ENCODE data around the gene NRP1.
"Not testable (repeated sequence)": the region's sequence is repeated elsewhere in the genome, so short reads cannot be mapped to it uniquely, and the experiment has no call there.

The NRP1 gene

DNA sequence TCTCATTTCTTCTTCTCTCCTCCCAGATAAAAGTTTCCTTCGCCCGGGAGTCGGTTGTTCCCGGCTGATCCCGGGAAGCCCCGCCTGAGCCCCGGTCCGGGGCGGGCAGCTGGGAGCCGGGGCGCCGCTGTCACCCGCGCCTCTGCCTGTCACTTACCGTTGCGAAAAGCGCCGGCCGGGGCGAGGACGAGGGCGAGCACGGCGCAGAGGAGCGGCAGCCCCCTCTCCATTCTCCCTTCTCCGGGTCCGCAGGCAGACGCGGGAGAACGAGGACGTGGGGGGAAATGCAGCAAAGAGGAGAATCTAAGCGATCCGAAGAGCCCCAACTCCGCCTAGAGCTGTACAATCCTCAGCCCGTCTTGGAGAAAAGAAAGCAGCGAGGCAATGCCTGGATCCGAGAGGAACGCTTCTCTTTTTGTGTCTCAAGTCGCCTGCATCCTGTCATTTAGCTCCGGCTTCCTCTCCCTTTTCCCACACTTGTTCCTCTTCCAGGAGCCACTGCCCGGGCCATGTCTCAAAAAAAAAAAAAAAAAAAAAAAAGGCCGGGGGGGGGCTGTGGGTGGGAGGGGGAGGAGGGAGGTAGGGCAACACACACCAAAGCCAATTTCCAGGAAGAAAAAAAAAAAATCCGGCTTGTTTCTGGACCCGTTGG lies at the start of gene NRP1:
Gene NRP1, minus strand, starts transcription at position 515 of the 652 bp plus-strand sequence. Its CDS starts 285 bp downstream, at position 230.
- DNase-seq (ENCODE audit: low read depth in 2 of 2) = no peak

DNA sequence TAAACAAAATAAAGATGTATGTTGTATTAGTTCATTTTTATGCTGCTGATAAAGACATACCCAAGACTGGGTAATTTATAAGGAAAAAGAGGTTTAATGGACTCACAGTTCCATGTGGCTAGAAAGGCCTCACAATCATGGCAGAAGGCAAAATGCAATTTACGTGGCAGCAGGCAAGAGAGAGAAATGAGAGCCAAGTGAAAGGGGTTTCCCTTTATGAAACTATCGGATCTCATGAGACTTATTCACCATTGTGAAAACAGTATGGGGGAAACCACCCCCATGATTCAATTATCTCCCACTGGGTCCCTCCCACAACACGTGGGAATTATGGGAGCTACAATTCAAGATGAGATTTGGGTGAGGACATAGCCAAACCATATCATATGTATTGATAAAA lies 49.7 kb upstream of the NRP1 start:
- not testable (repeated sequence) for DNase-seq (ENCODE audit: low read depth in 2 of 2)

DNA sequence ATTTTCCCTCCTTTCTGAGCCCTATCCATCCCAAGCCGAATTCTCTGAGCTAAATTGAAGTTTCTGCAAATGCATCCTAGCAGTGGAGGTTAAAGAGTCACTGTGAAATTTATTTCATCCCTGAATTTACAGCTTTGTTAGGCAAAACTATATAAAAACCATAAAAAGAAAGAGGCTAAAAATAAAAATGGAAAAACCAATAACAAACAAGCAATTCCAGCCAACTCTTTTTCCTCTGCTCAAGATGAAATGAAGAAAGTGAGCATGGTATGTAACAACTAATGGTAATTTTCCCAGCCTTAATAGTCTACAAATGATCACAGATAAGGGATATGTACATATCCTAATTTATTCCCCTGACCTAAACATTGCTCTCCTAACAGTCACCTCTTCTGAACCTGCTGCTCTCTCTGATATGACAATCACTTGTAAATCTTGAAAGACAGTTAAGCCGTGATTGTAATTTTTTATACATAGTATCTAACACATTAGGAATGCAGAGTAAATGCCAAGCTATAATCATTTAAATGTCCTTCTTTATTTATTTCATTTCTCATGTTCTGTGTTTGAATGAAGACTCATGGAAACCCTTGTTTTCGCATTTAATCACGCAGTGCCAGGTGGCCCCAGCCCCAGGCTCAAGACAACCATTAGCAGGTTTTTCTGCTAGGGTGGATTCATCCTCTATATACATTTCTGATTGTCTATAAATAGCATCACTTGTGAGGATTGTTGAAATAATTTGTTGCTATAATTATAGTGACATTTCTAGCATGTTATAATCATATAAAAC lies 48.6 kb upstream of the NRP1 start:
- no peak for DNase-seq (ENCODE audit: low read depth in 2 of 2)

DNA sequence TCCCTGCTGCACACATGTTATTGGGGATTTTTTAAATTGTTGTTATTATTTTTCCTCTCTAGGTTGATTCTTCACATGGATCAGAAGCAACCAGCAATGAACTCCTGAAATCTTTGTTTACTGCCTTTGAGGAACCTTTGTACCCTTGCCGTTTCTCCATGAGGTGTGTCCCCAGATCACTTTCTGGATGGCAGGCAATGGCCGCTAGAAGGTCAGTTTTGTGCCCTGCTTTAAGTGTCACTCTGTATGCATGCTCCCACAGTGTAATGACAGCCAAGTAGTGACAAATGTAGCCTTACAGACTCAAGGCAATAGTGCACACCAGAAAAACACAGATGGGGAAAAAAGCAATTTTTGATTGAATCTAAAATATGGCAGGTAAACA lies 47.7 kb upstream of the NRP1 start:
- DNase-seq (ENCODE audit: low read depth in 2 of 2) = no peak

DNA sequence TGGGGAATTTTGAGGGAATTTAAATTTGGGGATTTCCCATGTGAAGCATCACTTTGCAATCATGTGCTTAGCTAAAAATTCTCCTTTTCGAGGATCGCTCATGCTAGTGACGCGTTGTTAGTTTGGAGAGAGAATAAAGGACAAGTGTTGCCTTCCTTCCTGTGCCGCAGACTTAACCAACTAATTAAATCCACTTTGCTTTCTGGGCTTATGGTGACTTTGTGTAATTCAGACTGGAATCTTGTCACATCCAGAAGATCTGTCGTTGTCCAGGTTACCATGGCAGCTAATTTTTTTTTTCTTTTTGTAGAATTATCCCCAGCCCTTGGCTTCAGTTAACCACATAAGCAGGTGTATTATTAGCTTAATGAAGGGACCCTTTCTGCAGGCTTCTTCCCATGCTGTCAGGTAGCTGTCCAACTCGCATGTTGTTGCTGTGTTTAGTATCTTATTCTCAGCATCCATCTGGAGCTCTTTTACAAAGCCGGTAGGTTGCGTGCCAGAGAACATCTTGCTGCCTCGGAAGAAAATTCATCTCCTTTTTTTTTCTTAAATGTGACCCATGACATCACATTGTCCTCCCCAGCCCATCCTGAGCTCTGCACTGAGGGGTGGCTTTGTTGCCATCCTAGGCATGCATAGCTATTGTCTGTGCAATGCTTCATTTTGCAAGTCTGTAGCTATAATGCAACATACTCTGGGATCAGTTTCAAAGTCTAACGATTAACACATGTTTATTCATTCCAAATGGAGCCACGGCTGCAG lies 47.2 kb upstream of the NRP1 start:
- no peak for DNase-seq (ENCODE audit: low read depth in 2 of 2)

DNA sequence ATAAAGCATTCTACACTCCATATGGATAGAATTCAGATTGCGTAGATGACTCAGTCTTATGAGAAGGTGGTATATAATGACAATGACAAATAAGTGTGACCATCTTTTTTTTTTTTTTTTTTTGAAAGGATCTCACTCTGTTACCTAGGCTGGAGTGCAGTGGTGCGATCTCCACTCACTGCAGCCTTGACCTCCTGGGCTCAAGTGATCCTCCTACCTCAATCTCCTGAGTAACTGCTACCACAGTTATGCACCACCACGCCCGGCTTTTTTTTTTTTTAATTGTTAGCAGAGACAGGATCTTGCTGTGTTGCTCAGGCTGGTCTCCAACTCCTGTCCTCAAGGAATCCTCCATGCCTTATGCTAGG lies 43.2 kb upstream of the NRP1 start:
- no peak for DNase-seq (ENCODE audit: low read depth in 2 of 2)

DNA sequence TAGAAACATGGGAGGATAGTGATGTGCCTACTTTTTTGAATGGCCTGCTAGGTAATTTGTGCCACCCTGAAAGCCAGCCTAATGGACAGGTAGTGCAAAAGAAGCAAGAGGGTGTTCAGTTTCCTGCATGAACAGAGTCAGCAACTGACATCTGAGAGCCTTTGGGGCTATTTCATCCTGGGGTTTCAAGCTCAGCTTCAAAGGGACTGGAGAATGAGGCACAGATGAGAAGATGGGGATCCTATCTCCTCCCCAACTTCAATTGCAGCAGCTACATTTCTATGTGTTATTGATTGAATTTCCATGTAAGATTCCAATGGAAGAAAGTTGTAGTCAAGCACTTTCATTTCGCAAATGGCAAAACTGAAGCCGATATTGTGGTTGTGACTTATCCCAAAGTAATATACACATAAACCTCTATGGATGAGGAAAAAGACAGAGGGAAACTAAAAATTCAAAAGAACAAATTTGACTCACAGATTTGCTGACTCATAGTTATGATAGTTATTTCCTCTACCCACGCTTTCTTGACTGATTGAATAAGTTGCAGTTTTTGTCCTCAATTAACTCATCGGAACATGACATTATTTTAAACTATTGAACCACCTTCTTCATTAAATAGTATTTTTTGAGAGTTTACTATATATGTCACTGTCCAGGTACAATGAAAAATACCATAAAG lies 42.6 kb upstream of the NRP1 start:
- DNase-seq (ENCODE audit: low read depth in 2 of 2) = no peak

DNA sequence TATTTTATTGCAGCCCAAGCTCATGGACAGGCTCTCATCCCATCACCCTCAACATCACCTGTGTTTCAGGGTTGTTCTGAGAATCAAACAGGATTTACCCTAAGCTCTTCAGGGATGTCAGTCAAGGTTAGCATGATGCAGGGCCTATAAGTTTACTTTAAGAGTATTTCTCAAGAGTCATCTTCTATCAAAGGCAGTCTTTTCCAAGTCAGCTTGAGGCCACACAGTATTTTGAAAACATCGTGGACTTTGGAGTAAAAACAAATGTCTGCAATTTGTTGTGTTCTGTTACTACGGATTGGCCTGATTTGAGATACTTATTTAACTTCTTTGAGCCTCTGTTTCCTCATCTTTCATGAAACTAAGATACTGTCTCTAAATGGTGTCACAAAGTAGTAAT lies 42.0 kb upstream of the NRP1 start:
- DNase-seq (ENCODE audit: low read depth in 2 of 2) = no peak

DNA sequence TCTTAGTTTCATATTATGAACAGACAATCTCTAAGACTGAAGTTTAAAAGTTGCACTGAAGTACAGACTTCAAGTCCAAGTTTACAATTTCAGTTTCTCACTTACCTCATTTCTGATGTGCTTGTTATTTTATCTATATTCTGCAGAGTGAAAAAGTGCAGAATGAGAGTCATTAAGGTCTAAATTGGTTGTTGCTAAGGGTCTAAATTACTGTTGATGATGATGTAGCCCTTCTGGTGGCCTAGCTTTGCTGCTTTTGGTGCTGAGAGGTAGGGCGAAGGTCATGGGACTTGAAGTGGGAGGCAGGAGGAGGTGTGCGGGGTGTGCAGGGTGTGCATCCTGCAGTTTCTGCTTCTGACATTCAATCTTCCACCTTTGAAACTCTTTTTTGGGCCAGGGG lies 38.8 kb upstream of the NRP1 start:
- DNase-seq (ENCODE audit: low read depth in 2 of 2) = no peak

DNA sequence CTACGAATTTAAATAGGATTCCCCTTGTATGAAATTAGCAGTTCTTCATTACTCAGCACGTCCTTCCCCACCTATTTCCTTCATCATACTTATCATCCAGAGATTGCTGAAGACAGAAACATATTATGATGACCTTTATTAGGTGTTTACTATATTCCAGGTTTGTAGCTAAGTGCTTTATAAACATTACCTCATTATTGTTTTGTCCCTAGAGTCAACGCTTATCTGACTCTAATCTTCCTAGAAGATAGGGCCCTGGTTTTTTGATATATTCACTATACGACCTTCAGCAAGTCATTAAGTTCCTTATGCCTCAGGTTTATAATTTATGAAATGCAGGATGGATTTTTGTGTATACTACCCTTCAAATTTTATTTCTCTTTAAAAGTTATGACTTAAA lies 36.8 kb upstream of the NRP1 start:
- no peak for DNase-seq (ENCODE audit: low read depth in 2 of 2)

DNA sequence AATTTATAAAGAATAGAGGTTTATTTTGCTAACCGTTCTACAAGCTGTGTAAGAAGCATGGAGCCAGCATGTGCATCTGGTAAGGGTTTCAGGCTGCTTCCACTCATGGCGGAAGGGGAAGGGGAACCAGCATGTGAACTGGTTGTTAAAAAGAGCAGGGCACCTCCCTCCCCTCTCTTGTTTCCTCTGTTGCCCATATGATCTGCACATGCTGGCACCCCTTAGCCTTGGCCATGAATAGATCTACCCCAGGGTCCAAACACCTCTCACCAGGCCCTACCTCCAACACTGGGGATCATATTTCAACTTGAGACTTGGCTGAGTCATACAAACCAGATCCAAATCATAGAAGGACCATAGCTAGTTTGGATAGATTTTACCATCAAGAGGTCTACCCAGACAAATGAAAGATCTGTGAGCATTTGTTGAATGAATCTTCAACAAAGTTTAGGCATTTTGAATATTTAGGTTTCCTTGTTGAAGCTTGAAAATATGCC lies 36.0 kb upstream of the NRP1 start:
- DNase-seq (ENCODE audit: low read depth in 2 of 2) = no peak

DNA sequence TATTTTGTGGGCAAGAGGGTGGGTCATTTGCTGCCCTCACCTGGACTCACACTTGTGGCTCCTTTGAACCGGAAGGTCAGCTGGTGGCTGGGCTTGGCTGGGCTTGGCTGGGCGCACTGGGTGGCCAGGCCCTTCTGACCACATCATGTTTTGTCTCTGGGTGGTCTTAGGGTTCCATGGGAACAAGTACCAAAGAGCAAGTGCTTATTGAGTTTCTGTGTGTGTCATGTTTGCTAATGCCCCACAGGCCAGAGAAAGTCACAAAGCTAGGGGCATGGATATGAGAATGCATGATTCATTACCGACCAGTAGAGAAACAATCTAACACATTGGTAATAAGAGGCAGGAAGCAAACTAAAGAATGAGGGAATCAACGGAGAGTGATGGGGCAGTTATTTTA lies 33.6 kb upstream of the NRP1 start:
- DNase-seq (ENCODE audit: low read depth in 2 of 2) = no peak

DNA sequence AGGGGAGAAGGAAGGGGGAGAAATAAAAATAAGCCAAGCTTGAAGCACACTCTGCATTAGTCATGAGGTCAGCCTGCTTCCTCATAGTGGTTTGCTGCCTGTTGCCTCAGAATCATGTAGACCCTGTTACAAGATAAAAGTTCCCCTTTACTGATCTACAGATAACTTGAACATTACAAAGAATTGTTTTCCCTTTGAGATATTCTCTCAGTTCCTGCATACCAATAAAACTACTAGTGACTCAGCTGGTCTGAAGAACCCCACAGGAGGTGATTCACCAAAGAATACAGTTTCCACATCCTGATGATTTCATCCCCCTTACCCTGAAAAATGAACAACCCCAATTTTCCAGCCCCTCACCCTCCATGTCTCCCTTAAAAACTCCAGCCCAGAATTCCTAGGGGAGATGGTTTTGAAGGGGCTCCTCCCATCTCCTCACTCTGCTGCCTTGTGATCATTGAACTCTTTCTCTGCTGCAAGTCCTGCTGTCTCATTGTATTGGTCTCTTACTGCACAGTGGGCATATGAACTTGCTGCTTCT lies 31.5 kb upstream of the NRP1 start:
- DNase-seq (ENCODE audit: low read depth in 2 of 2) = no peak

DNA sequence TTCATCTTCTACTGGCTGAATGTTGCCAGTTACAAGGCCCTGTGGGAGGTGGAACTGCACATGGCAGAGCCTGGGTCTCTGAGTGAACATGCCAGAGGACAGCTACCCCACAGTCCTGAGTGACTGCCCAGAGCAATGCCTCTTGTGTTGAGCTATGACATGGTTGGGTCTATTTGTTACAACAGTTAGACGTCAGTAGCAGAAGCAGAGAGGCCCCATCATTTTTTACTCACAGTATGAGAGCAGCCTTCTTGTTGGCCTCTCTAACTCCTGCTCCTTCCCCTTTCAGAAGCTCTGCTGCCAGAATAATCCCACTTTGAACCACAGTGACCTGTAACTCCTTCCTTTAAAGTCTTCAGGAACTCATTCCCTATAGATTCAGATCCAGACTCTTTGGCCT lies 30.8 kb upstream of the NRP1 start:
- DNase-seq (ENCODE audit: low read depth in 2 of 2) = no peak

DNA sequence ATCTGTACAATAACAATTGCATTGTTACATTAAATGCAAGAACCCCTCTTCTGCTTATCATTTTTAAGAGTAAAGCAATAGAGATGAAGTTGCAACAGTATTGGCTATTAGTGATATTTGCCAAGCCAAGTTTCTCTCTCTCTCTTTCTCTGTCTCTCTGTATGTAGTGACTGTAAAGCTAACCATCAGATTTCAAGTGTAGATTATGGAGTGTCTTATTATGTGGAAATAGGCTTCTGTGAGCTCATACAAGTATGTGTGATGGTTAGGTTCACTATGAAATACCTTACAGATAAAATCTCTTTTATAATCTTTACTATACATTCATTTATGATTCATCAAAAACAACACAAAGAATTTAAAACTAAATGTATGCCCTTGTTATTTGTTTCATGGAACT lies 28.6 kb upstream of the NRP1 start:
- no peak for DNase-seq (ENCODE audit: low read depth in 2 of 2)

DNA sequence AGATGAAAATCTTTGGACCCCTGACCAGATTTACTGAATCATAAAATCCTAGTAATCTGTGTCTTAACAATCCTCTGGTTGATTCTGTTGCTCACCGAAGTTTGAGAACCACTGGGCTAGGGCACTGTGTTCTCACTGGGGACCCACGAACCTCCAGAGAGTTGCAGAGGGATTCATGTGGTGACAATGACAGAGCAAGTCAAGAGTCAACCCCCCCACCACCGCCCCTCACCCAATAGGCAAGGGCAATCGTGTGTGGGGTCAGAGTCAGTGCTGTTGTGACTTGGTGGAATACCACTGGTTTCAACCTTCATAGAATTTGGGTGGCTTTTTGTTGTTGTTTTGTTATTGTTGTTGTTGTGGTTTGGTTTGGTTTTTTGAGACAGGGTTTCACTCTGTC lies 23.5 kb upstream of the NRP1 start:
- DNase-seq (ENCODE audit: low read depth in 2 of 2) = no peak

DNA sequence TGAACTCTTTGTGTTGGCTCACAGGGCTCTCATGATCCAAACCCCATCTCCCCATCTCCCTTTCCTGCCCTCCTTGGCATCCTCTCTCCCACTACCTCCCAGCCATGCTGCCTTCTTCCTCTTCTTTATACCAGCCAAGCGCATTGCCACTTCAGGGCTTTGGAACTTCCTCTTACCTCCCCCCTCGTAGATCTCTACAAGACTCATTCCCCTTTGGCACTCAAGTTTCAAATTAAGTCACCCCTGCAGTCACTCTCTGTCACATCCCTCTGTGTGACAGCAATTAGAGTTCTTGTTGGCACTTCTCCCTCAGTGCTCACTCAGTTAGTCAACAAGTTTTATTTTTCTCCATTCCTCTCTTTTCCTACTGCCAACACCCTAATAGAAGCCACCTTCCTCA lies 20.8 kb upstream of the NRP1 start:
- no peak for DNase-seq (ENCODE audit: low read depth in 2 of 2)

DNA sequence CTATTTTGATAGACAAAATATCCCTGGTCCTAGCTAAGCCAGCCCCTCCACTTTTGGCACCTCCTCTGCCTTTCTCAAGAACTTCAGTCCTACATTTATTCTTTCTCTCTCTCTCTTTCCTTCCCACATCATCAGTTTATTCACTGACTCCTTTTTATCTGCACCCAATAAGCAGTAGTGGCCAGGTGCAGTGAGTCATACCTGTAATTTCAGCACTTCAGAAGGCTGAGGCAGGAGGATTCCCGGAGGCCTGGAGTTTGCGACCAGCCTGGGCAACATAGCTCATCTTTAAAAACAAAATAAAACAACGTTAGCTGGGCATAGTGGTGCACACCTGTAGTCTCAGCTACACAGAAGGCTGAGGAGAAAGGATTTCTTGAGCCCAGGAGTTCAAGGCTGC lies 19.4 kb upstream of the NRP1 start:
- no peak for DNase-seq (ENCODE audit: low read depth in 2 of 2)

DNA sequence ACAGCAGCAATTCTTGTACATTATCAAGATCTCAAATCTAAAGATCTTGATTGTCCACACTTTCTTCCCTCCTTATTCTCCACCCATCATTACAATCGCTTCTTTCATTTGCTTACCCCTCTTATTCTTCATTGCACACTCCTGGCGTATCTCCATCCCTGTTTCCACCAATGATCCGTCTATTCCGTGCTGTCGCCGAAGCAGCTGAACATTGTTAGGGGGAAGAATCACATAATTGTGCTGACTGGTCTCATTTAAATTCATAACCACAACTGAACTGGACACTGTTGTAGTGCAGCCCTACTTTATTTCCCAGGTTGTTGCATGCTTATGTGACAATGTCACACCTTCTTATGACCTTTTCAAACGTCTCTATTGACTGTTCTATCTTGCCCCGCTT lies 18.9 kb upstream of the NRP1 start:
- no peak for DNase-seq (ENCODE audit: low read depth in 2 of 2)

DNA sequence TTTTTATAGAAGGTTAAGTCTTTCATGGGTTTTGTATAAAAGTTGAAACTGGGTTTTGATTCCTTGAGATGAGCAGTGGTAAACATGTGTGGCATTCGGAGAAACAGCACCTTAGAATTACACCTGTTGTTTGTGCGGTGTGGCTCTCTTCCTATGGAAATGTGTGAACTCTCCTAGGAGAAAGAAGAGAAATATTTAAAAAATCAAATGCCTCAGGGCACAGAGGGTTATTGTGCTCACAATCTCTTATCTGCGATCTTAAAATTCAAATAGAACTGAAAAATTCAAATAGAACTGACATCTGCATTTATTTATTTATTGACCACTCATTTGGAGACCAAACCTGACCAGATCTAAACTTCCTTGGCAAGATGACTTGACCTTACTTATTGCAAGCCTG lies 18.1 kb upstream of the NRP1 start:
- no peak for DNase-seq (ENCODE audit: low read depth in 2 of 2)

DNA sequence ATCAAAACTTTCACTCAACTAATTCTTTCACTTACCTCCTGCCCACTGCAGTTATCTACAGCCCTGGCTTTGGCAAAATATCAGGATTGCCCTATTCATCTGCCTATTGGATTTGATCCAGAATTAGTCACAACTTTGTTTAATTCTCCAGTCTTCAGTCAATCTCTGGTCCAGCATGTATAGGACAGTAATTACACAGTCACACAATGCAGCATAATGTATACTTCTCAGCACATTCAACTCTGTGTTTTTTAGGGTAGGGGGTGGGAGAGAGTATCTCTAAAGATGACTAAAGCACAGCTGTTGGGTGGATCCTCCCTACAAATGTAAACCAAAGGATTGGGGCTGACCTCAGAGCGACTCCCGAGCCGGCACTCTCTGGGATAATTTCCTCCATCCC lies 17.7 kb upstream of the NRP1 start:
- DNase-seq (ENCODE audit: low read depth in 2 of 2) = no peak

DNA sequence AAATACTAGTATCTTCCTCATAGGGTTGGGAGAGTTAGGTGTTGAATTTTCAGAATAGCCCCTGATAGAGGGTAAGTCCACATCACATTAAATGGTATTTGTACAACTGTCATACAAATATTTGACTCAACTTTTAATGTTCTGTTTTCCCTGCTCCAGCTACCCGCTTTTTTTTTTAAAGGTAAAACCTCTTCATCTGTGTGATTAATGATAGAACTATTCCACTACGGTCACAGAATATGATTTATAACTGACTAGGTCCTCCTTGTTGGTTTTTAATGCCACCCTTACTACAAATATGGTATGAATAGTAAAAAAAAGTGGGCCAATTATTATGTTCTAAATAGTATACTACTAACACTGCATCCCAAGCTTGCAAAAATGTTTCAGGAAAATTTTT lies 15.6 kb upstream of the NRP1 start:
- no peak for DNase-seq (ENCODE audit: low read depth in 2 of 2)
